Loucy (cell line): Measurements from ENCODE around the gene FAM3B.

Experiments
- H2AFZ ChIP-seq: fragments of 200-600 bp; sonication (generic); 2 replicates; pipeline ENCODE4 v1.6.0; 2016; ENCODE audit warnings: antibody characterized with exemption, mild to moderate bottlenecking, low read length, moderate library complexity
- H3F3A ChIP-seq: fragments of 200-600 bp; 2 replicates; pipeline ENCODE4 v1.6.0; 2016; ENCODE audit warnings: antibody characterized with exemption, low read depth, mild to moderate bottlenecking
- H3K27me3 ChIP-seq: fragments of 200-600 bp; sonication (generic); 2 replicates; pipeline ENCODE4 v1.6.1; 2014; ENCODE audit warnings: low read length, mild to moderate bottlenecking; ENCODE audit not compliant: insufficient read depth, poor library complexity, severe bottlenecking
- H3K36me3 ChIP-seq: fragments of 200-600 bp; sonication (generic); 2 replicates; pipeline ENCODE4 v1.6.1; 2016; ENCODE audit warnings: low read length; ENCODE audit not compliant: insufficient read depth
- H3K4me1 ChIP-seq: fragments of 200-600 bp; sonication (generic); 2 replicates; pipeline ENCODE4 v1.5.1; 2014; ENCODE audit warnings: low read length, mild to moderate bottlenecking; ENCODE audit not compliant: insufficient read depth, poor library complexity, severe bottlenecking
- H3K4me2 ChIP-seq: fragments of 200-600 bp; sonication (generic); 2 replicates; pipeline ENCODE4 v1.6.0; 2014; ENCODE audit warnings: antibody characterized with exemption, low read length, low read depth, mild to moderate bottlenecking; ENCODE audit not compliant: poor library complexity, severe bottlenecking
- H3K4me3 ChIP-seq: fragments of 200-600 bp; sonication (generic); 2 replicates; pipeline ENCODE4 v1.5.1; 2014; ENCODE audit warnings: low read length, mild to moderate bottlenecking, mixed read lengths; ENCODE audit not compliant: poor library complexity, severe bottlenecking
- H3K79me2 ChIP-seq: fragments of 200-600 bp; sonication (generic); 2 replicates; pipeline ENCODE4 v1.6.1; 2014; ENCODE audit warnings: low read length; ENCODE audit not compliant: insufficient read depth
- H3K9ac ChIP-seq: fragments of 200-600 bp; sonication (generic); 2 replicates; pipeline ENCODE4 v1.6.0; 2014; ENCODE audit warnings: mild to moderate bottlenecking, low read depth, low read length, moderate library complexity; ENCODE audit not compliant: poor library complexity, severe bottlenecking
- H3K9me2 ChIP-seq: fragments of 200-600 bp; sonication (generic); replicated peaks from 2 replicates; pipeline ENCODE4 v1.6.1; 2016; ENCODE audit warnings: low read depth, low read length, mixed read lengths
- H3K9me3 ChIP-seq: fragments of 200-600 bp; sonication (generic); 2 replicates; pipeline ENCODE4 v1.6.1; 2014; ENCODE audit warnings: mild to moderate bottlenecking, antibody characterized with exemption, low read length, low read depth; ENCODE audit not compliant: insufficient read depth
- H4K20me1 ChIP-seq: fragments of 200-600 bp; sonication (generic); 2 replicates; pipeline ENCODE4 v1.6.0; 2014; ENCODE audit warnings: antibody characterized with exemption, low read length, mild to moderate bottlenecking; ENCODE audit not compliant: insufficient read depth, poor library complexity, severe bottlenecking
- CTCF ChIP-seq: fragments of 200-600 bp; sonication (generic); conservative IDR thresholded peaks from 2 replicates; pipeline ENCODE4 v1.5.1; 2014; ENCODE audit warnings: mild to moderate bottlenecking, antibody characterized with exemption, low read length
- EZH2phosphoT487 ChIP-seq: fragments of 200-600 bp; IDR thresholded peaks from 2 replicates; pipeline ENCODE4 v1.6.1; 2018; ENCODE audit warnings: antibody characterized with exemption, mild to moderate bottlenecking, moderate library complexity, borderline replicate concordance

Gene FAM3B

GRCh38 chr21:41342035-41342434 lies 25.4 kb downstream of the FAM3B start:
- H3K36me3 ChIP-seq = no peaks in the 10 kb centered on the region
- H3K4me2 ChIP-seq = no peak overlapping the region
- H3K4me1 ChIP-seq = no peaks in the 10 kb centered on the region
- no peaks in the 10 kb centered on the region for H3F3A ChIP-seq
- H3K9me3 ChIP-seq = no peaks in the 10 kb centered on the region
- no peaks in the 10 kb centered on the region for H4K20me1 ChIP-seq
- no peaks in the 10 kb centered on the region for H3K79me2 ChIP-seq
- H2AFZ ChIP-seq = no peak overlapping the region
- TF ChIP-seq CTCF (no peak), EZH2phosphoT487 (no peak)
- no peaks in the 10 kb centered on the region for H3K9me2 ChIP-seq
- H3K4me3 ChIP-seq = no peak overlapping the region
- H3K9ac ChIP-seq = no peak overlapping the region
- H3K27me3 ChIP-seq = no peaks in the 10 kb centered on the region

GRCh38 chr21:41344146-41344545 lies 27.5 kb downstream of the FAM3B start:
- H2AFZ ChIP-seq = no peak overlapping the region
- no peak overlapping the region for H3K4me3 ChIP-seq
- H3K4me1 ChIP-seq = no peaks in the 10 kb centered on the region
- H4K20me1 ChIP-seq = no peaks in the 10 kb centered on the region
- H3K9me3 ChIP-seq = no peaks in the 10 kb centered on the region
- no peak overlapping the region for H3K9ac ChIP-seq
- H3K9me2 ChIP-seq = no peaks in the 10 kb centered on the region
- no peaks in the 10 kb centered on the region for H3K36me3 ChIP-seq
- TF ChIP-seq CTCF (no peak), EZH2phosphoT487 (no peak)
- H3F3A ChIP-seq = no peaks in the 10 kb centered on the region
- no peaks in the 10 kb centered on the region for H3K79me2 ChIP-seq
- no peak overlapping the region for H3K4me2 ChIP-seq
- H3K27me3 ChIP-seq = no peaks in the 10 kb centered on the region

GRCh38 chr21:41345356-41345755 lies 28.8 kb downstream of the FAM3B start:
- Histone ChIP-seq H3K4me1 (no peaks in the 10 kb centered on the region), H3K9me2 (no peaks in the 10 kb centered on the region), H3K36me3 (no peaks in the 10 kb centered on the region), H4K20me1 (no peaks in the 10 kb centered on the region), H3K9me3 (no peaks in the 10 kb centered on the region), H3K4me2 (no peak overlapping the region), H3F3A (no peaks in the 10 kb centered on the region), H3K9ac (no peak overlapping the region), H3K79me2 (no peaks in the 10 kb centered on the region), H2AFZ (no peak overlapping the region), H3K27me3 (no peaks in the 10 kb centered on the region), H3K4me3 (no peak overlapping the region)
- TF ChIP-seq CTCF (no peak), EZH2phosphoT487 (no peak)
